DMS153 treated with DMSO at 0.1 percent for 48 hours (cell line): ENCODE data around the gene ACYP1.
"Not testable (repeated sequence)": the region's sequence is repeated elsewhere in the genome, so short reads cannot be mapped to it uniquely, and the experiment has no call there.

Experiments
- DNase-seq: peaks from one replicate; lab custom pipeline; 2025; ENCODE audit not compliant: unreplicated experiment; lab: John Stamatoyannopoulos, UW

The ACYP1 gene

DNA sequence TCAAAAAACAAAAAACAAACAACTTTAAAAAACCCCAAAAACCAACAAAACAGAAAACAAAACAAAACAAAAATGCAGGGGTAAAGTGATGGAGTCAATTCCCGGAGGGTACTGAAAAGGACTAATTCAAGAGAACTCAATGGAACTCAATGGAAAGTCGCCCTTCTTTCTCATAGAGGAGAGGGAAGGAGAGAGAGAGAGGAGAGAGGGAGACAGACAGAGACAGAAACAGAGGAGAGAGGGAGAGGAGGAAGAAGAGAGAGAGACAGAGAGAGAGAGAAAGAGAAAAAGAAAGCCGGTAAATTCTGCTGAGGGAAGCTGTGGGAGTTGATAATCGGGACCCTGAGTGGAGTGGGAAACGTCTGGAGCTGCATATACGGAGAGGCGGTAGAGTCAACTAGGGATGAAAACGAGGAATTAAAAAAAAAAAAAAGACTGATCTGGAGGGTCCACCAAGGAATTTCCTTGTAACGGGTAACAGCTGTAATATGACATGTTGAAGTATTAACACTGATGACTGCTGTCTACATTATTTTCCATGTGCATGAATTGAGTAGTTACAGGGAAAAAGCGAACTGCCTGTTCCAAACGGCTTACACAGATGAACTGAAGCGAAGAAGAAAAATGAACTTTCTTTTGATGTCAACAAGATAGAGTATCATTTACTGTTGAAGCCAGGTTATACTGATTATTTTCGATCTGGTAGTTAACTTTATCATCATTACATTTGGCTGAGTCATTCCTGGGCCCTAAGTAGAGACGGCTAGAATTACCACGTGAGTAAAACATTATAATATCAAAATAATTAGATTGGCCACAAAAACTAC lies 4.7 kb upstream of the ACYP1 start:
- peak; percentile 43 for DNase-seq

DNA sequence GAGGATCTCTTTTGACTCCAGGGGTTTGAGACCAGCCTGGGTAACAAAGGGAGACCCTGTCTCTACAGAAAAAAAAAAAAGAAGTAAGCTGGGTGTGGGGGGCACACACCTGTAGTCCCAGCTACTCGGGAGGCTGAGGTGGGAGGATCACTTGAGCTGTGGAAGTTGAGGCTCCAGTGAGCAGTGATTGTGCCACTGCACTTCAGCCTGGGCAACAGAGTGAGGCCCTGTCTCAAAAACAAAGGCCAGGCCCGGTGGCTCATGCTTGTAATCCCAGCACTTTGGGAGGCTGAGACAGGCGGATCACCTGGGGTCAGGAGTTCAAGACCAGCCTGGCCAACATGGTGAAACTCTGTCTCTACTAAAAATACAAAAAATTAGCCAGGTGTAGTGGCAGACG lies 3.9 kb upstream of the ACYP1 start:
- DNase-seq, result not testable (repeated sequence)

DNA sequence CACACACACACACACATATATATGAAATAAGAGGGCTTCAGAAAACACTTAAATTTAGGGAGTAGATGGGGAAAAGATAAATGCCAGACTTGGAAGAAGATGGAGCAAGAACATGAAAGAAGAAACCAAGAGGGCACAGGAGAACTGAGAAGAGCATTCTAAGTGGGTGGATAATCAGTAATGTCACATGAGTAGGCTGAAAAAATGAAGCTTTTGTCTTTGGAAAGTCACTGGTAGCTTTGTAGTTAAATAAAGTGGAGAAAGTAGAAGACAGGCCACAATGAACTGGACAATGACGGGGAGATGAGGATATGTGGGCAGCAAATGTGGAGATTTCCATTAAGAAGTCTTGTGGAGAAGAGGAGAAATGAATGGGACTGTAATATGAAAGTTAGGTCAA lies 3.4 kb upstream of the ACYP1 start:
- DNase-seq, result no peak

DNA sequence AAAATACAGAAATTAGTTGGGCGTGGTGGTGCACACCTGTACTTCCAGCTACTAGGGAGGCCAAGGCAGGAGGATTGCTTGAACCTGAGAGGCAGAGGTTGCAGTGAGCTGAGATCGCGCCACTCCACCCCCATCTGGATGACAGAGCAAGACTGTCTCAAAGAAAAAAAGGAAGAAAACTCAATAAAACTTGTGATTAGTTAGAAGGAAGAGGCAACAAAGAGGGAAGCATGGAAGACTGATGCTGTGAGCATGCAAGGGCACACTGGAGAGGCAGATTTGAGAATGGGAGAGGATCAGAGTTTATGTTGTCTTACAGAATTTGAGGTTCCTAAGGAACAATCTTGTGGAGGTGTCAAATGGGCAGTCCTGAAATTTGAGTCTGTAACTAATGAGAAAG lies 2.9 kb upstream of the ACYP1 start:
- DNase-seq, result no peak

DNA sequence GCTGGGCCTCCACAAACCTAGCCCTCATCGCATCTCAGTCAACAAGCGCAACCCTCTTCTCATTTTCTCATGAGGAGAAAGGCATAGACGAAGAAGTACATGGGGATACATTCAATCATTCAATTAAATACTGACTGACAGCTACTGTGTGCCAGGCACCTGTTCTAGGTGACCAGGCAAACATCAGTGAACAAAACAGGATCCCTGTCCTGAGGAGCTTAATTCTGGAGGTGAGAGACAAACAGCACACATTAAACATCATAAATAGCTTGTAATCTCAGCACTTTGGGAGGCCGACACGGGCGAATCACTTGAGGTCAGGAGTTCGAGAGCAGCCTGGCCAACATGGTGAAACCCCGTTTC lies 362 bp upstream of the ACYP1 start:
- no peak for DNase-seq

DNA sequence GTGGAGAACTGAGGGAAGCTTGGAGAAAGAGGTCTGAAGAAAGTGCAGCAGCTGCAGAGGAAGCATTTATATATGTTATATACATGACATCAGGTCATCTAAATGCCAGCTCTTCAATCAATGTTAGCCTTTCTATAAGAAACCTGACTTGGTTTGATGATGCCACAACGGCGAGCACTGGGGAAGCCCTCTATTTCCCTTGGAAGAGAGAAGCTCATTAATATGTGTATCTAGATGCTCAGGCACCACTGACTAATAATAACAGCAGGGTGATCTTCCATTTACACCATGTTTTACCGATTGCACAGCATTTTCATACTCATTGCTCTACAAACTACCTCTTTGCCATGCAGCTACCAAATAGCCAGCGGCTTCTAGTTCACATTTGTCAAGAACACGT lies 811 bp downstream of the ACYP1 start:
- no peak for DNase-seq

DNA sequence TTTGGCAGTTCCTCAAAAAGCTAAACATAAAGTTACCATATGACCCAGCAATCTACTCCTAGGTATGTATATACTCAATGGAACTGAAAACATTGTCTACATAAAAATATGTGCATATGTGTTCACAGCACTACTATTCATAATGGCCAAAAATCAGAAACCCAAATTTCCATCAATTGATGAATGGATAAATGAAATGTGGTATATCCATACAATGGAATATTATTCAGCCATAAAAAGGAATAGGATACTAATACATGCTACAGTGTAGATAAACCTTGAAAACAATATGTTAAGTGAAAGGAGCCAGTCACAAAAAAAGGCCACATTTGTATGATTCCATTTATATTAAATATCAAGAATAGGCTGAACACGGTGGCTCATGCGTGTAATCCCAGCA lies 3.4 kb downstream of the ACYP1 start:
- DNase-seq, result no peak

DNA sequence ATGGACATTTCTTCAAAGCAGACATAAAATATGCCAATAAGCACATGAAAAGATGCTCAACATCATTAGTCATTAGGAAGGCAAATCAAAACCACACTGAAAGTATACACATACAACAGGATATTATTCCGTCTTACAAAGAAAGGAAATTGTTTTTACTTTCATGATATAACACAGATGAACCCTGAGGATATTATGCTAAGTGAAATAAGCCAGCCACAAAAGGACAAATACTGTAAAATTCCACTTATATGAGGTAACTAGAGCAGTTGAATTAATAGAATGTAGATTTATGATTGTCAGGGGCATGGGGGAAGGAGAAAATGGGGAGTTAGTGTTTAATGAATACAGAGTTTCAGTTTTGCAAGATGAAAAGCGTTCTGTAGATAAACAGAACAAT lies 4.2 kb downstream of the ACYP1 start:
- DNase-seq, result no peak

DNA sequence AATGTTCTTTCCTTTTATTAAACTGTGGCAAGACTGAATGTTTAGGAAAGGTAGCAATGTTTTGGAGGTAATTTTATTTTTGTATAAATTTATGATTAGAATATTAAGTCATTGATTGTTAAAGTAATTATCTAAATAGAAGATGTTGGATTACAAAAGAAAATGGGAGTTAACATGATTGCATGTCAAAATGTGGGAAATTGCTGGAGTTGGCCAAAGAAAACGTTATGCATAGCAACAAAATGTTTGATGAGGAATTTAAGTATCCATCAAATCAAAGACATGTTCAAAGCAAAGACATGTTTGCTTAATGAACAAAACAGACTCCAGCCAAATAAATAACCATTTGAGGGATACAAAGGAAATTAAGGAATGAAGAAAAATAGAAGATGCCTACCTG lies 9.4 kb downstream of the ACYP1 start:
- no peak for DNase-seq

DNA sequence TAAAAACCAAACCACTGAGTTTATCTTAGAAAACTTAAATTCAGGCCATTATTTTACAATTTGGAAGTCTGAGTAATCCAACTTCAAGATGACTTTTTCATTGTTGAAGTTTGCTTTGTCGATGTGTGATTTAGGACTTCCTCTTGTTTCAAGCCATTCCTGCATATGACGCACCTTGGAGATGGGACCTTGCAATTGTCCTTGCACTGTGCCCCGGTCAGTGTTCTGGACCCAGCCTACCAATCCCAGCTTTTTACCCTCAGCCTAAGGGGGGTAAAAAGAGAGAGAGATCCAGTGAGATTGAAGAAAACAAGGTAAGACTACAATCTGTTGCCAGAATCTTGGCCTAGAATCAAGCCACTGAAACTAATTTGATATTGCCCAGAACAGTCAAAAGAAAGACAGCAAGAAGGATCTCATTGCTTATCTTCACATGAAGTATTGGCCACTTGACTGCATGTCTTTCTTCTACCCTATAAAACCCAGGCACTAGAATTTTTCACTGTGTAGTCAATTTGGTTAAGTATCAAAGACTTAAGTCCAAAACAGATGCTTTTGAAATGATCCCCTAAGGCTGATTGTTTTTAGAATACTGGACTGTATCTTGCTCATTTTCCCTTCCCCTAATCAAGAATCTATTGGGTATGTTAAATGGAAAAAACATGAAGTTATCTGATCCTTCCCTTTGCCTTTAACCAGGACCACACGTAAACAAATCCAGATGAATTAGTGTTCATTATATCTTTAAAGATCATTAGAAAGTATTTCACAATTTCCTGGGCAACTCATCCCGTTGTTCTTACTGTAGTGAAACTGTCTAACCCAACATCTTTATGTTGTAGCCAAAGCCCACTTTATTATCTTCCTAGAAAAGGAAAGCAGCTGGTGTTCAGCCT lies 10.2 kb downstream of the ACYP1 start:
- DNase-seq, result no peak

DNA sequence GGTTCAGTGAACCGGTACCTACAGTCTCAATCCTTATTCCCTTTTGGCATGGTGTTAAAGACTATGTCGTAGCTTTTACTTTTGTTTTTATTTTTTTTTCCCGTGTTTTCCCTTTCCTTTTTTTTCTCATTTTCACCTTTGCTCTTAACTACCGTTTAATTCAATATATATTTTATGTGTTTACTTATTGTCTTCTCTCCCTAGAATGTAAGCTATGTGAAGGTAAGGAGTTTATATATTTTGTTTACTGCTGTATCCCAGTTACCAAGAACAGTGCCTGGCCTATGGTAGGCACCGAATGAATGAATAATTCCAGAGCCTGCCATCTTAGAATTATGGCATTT lies 12.3 kb downstream of the ACYP1 start:
- DNase-seq, result no peak

DNA sequence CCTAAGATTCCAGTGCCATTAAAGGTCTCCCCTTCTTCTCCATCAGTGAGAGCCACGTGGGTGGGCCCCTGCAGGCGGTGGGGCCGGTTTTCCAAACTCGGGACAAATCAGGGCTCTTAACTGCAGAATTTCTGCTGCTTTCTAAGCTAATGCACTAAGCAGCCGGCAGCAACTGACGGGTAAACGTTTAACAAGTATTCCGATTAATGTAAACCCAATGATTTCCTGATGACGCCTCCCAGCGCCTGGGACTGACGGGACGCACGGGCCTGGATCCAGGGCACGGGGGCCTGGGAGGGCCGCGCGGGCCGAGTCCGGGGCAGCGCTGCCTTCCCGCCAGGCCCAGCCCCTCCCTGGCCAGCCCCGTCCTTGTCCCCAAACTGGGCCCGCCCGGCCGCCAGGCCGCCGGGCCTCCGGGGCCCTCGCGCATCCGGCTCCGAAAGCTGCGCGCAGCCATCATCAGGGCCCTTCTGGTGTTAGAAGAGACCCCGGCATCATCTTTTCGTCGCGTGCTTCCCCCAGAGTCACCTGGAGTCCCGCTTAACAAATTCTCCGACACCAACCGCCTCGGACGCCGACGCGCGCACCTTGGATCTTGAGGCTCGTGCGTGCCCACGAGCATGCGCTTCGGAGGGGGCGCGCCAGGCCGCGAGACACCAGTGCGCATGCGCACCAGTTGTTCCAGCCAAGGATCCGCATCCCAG lies 12.8 kb downstream of the ACYP1 start, which contains the start of gene MLH3:
Gene MLH3, minus strand, starts transcription at position 616 of the 704 bp plus-strand sequence. CDS start 1,812 bp downstream, outside the sequence.
- peak; percentile 93 for DNase-seq

DNA sequence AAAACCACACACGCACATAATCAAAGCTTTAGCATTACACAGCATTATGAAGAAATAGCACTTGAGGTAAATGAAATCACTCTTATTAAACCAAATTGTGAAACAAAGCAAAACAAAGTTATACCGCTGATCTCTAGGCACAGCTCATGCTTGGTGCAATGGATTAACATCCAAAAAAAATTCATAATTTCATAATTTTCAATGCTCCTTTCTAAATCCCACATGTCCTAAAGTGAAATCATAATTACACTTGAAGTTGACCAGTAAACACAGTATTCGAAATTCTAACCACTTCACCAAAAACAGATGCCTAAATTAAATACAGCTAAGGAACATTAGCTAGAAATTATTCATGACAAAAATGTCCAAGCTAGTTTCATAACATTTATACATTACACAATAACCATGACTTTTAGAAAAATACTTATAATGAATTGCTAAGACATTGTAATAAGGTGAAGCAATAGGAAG lies 14.1 kb downstream of the ACYP1 start:
- no peak for DNase-seq

DNA sequence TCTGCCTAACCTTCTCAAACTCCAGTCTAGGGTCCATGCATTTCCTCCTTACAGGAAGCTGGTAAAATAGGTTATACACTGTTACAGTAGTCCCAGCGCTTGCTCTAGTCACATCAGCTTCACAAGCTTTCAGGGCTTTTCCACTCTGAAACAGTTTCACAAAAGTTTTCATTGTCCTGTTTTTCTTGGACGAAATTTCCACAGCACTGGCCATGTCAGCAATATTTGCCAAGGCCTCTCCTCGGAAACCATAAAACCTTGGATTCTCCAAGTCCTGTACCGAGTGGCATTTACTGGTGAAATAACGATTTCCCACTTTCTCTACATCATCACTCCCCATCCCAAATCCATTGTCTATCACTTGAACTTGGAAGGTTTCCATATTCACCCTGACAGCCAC lies 14.7 kb downstream of the ACYP1 start:
- no peak for DNase-seq

DNA sequence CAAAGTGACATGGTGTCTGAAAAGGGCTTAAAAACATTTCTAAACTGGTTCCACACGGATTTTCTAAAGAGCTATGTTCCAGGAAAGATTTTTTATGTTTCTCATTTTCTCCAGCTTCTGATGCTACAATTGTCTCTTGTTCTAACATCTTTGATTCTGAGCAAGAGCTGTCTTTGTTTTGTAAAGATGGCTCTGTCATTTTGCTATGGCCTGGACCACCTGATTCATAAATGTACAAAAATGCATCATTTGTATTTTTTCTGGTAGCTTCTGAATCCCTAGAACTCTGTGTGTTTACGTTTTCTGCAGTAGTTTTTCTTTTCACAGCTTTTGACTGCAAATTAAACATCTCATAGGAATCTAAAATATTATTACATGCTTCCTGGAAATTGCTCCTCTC lies 15.7 kb downstream of the ACYP1 start:
- DNase-seq, result no peak

DNA sequence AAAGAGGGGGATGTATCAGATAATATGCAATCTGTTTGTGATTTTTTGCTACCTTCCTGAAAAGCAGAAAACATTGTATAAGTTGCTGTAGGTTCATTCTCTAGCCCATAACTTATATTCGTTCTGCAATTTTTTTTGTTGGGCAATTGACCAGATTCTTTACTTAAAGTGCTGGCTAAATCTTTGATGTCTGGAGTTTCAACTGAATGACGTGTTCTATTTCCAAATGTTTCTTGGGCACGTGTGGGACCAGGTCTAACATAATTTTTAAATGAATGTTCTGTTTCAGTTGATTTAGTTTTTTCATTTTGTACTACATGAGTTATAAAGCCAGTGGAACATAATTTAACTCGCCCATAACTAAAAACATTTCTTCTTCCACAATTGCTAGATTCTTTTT lies 16.3 kb downstream of the ACYP1 start:
- no peak for DNase-seq

DNA sequence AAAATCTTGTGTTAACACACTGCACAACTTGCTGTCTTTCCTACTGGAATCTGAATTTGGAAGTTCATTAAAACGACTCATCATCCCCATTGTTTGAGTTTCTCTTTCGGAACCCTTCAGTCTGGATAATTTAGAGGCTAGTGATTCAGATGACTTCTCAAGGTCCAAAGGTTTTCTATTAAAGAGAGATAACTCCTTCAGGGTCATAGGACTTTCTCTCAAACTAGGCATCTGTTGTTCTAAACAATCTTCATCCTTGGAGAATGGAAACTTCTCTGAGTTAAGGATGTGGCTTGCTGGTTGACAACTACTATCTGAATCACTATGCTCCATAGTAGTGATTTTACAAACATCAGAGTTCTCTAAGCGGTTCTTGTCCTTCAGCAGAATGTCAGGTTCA lies 16.9 kb downstream of the ACYP1 start:
- no peak for DNase-seq

DNA sequence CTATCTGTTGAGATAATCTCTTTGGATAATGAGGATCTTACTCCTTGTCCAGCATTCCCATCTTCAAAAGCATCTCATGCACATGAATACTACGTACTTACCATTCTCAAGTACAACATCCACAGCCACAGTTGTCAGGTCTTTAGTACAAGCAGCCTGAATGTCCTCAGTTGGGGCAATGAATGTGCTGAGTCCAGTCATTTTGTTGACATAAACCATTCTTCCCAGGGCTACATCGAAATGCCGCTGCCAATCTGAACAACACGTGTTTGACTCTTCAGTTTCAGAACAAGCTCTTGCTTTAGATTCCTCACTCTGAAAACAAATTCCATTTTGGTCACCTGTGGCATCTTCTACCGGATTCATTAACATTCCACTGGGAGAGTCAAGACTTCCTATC lies 17.5 kb downstream of the ACYP1 start:
- DNase-seq, result no peak

DNA sequence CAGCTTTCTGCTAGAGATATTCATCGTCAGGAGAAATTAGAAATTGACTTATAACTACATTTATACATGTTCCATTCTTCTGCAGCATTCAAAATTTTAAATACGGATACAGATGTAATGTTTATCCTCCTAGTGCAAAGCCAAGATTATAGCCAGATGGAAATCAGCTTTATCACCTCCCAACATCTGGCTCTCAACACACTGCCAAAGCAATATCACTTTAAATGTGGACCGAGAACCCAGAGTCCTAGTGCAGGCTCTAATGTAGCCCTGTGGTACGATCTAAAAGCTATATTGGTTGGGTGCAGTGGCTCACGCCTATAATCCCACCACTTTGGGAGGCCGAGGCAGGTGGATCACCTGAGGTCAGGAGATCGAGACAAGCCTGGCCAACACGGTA lies 19.1 kb downstream of the ACYP1 start:
- DNase-seq, result no peak

DNA sequence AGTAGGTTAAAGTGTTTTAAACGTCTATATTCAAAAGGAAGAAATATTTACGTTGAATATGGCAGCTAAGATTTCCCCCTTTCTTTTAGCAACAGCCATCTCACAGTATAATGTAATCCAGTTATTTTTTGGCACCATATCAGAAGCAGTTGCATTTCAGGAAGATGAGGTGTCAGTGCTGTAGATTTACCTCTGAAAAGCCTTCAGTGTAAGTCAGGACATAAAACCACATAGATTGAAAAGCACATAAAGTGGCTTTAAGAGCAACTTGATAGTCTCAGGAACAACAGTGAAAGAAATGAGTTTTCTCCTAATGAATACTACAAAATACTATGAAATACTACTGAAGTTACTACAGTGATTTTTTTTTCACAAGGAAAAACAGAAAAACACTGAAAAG lies 19.5 kb downstream of the ACYP1 start:
- DNase-seq, result no peak

DNA sequence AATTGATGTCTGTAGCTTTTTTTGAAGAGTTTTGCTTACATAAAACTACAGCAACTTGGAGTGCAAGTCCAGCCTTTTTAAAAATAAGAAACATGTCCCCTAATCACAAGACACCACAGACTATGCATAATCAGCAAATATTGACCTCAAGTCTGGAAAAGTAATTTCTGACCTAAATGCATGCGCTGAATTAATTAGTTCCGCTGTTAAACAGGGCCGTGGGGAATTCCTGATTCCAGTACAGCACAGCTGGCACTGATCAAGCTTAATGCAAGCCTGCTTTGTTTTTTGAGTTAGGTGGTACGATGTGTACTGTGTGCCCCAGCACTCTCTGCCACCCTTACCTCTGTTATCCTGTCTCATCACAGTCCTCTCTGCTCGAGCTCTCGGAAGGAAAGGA lies 21.8 kb downstream of the ACYP1 start:
- no peak for DNase-seq

DNA sequence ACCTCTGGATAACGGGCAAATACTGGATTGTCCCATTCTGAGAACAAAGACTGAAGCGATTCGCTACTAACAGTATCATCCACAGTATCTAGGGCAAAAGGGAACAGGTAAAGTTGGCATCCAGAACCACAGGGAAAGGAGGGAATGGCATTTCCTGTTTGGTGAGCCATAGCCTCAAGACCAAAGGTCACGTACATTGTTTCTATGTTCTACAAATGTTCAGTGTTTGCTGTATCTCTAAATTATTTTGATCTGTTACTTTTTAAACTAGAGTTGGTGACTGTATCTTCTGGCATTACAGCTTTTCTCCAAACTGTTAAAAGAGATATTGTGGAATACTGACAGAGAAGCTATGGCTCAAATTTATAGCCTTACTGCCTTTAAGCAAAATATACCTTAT lies 22.2 kb downstream of the ACYP1 start:
- no peak for DNase-seq
